GM18870 (cell line): ENCODE results near the gene TPPP.

Experiments used
- ATAC-seq: cut with Tn5 transposase; IDR thresholded peaks from one replicate; pipeline ENCODE4 v1.9.1; 2021; ENCODE audit warnings: moderate library complexity; ENCODE audit not compliant: unreplicated experiment

The TPPP gene

DNA sequence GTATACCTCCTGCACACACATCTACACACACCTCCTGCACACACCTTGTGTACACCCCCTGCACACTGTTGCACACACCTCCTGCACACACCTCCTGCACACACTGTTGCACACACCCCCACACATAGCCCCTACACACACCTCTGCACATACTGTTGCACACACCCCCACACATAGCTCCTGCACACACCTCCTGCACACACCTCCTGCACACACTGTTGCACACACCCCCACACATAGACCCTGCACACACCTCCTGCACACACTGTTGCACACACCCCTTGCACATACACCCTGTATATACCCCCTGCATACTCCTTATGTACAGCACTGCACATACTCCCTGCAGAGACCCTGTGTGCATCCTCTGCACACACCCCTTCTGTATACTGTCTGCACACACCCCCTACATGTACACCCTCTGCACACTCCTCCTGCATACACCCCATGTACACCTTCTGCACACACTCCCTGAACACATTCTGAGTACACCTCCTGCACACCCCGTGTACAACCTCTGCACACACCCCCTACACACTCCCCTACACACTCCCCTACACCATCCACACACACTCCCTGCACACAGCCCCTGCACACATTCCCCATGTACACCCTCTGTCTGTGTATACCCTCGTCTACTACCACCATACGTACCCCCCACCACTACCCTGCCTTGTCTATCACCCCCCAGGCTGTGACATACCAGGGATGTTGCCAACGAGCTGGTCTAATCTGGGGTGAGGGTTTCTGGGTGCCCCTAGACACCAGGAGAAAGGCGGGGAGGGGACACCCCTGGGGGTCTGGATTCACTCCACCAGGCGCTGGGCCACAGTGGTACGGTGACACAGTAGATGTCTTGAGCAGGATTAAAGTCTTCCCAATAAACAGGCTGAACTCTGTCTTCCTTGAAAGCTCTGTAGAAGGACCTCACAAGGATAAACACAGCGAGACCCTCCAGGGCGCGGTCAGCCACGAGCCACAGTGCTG, 82.1 kb downstream of the TPPP start:
- ATAC-seq, result no peak

DNA sequence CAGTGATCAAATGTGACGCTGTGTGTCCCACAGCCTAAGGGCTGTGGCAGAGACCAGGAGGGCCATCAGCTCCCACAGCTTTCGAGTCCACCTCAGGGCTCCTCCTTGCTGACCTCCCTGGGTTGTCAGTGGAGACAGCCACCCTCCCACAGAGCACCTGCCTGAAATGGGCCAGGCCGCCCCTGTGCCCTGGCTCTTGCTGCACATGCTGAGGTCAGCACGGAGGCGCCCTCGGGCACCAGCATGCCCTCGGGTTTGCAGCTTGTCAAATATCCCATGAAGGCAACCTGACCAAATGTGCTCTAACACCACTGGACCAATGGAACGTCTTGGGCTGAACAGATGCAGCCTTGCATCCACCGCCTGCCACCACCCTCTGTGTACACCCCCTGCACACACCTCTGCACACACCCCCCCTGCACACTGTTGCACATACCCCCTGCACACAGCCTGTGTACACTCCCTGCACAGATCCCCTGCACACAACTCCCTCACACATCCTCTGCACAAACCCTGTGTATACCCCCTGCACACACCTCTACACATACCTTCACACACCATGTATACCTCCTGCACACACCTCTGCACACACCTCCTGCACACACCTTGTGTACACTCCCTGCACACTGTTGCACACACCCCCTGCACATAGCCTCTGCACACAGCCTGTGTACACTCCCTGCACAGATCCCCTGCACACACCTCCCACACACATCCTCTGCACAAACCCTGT, 83.0 kb downstream of the TPPP start:
- ATAC-seq, result no peak
